IMR-90 (cell line): ENCODE data around the gene PDGFA. TPM values are rescaled to one million over a fixed set of nuclear protein-coding genes. Genes with fewer than 3 reads are reported as not detected.

Experiments
- ATAC-seq: fragments of 200-7000 bp; cut with Tn5 transposase; 2 replicates; pipeline ENCODE4 v1.9.1; 2020; ENCODE audit warnings: low read depth, mild to moderate bottlenecking, moderate library complexity
- BruUV-seq: library from RNA; stranded (reverse); fragments of 400-500 nt; replicated peaks from 2 replicates; lab custom pipeline; 2021; lab: Mats Ljungman, UMichigan
- CTCF ChIA-PET: fragments of 300-600 bp; formaldehyde crosslinking; extraction: SDS; loops from one replicate; lab custom pipeline; 2021; ENCODE audit warnings: antibody characterized with exemption; lab: Yijun Ruan, JAX
- POLR2A ChIA-PET: fragments of 300-600 bp; sonication (Branson Sonifier 250); formaldehyde crosslinking; loops from one replicate; lab custom pipeline; 2022; ENCODE audit warnings: antibody characterized with exemption; ENCODE audit not compliant: unreplicated experiment; lab: Charles Lee
- DNase-seq: peaks from one replicate; pipeline ENCODE4 v3.0.0; 2013
- H2AFZ ChIP-seq: replicated peaks from 2 replicates; pipeline ENCODE3; 2013; ENCODE audit warnings: low read length, mild to moderate bottlenecking; ENCODE audit not compliant: poor library complexity
- H2AK5ac ChIP-seq: 2 replicates; pipeline ENCODE4 v1.6.1; 2013; ENCODE audit warnings: low read depth, low read length, inconsistent platforms
- H2AK9ac ChIP-seq: replicated peaks from 2 replicates; pipeline ENCODE3; 2013; ENCODE audit warnings: mild to moderate bottlenecking, low read depth, low read length, moderate library complexity; ENCODE audit not compliant: poor library complexity
- H2BK120ac ChIP-seq: 2 replicates; pipeline ENCODE4 v1.6.1; 2013; ENCODE audit warnings: low read depth, low read length, inconsistent platforms
- H2BK15ac ChIP-seq: 3 replicates; pipeline ENCODE4 v1.6.1; 2013; ENCODE audit warnings: low read depth, low read length, inconsistent platforms
- H2BK20ac ChIP-seq: 2 replicates; pipeline ENCODE4 v1.6.1; 2013; ENCODE audit warnings: low read depth, mild to moderate bottlenecking, inconsistent platforms, low read length, moderate library complexity
- H2BK5ac ChIP-seq: 2 replicates; pipeline ENCODE4 v1.6.1; 2013; ENCODE audit warnings: mild to moderate bottlenecking, low read depth, low read length, inconsistent platforms; ENCODE audit not compliant: poor library complexity, severe bottlenecking
- H3K14ac ChIP-seq: replicated peaks from 2 replicates; pipeline ENCODE4 v1.6.1; 2013; ENCODE audit warnings: low read depth, low read length, inconsistent platforms
- H3K18ac ChIP-seq: 2 replicates; pipeline ENCODE4 v1.6.1; 2013; ENCODE audit warnings: low read depth, low read length, control low read depth
- H3K23ac ChIP-seq: 2 replicates; pipeline ENCODE4 v1.6.1; 2013; ENCODE audit warnings: low read depth, low read length, inconsistent platforms
- H3K27ac ChIP-seq: 2 replicates; pipeline ENCODE4 v1.5.1; 2013; ENCODE audit warnings: mild to moderate bottlenecking, control low read depth, low read length; ENCODE audit not compliant: insufficient read depth
- H3K27me3 ChIP-seq: 2 replicates; pipeline ENCODE4 v1.6.1; 2013; ENCODE audit warnings: low read length; ENCODE audit not compliant: control insufficient read depth, insufficient read depth
- H3K36me3 ChIP-seq: 2 replicates; pipeline ENCODE4 v1.6.1; 2013; ENCODE audit warnings: low read length, mixed read lengths; ENCODE audit not compliant: control insufficient read depth, insufficient read depth
- H3K4ac ChIP-seq: 2 replicates; pipeline ENCODE4 v1.6.1; 2013; ENCODE audit warnings: low read depth, low read length, inconsistent platforms
- H3K4me1 ChIP-seq: 2 replicates; pipeline ENCODE4 v1.6.1; 2013; ENCODE audit warnings: low read length, mixed read lengths; ENCODE audit not compliant: control insufficient read depth, insufficient read depth
- H3K4me2 ChIP-seq: 2 replicates; pipeline ENCODE4 v1.6.1; 2013; ENCODE audit warnings: low read depth, mild to moderate bottlenecking, control low read depth, low read length, moderate library complexity
- H3K4me3 ChIP-seq: 2 replicates; pipeline ENCODE4 v1.5.1; 2013; ENCODE audit warnings: low read depth, mild to moderate bottlenecking, control low read depth, low read length, moderate library complexity; ENCODE audit not compliant: insufficient read depth
- H3K56ac ChIP-seq: 2 replicates; pipeline ENCODE4 v1.6.1; 2013; ENCODE audit warnings: low read length, inconsistent platforms; ENCODE audit not compliant: insufficient read depth; ENCODE audit errors: extremely low read depth
- H3K79me1 ChIP-seq, 2 experiments: 2 replicates each; pipeline ENCODE4 v1.6.1; 2013; ENCODE audit warnings: low read length in 2 of 2, inconsistent platforms in 1 of 2, low read depth in 1 of 2
- H3K9ac ChIP-seq: 2 replicates; pipeline ENCODE4 v1.6.1; 2013; ENCODE audit warnings: low read depth, low read length, control low read depth
- H3K9me1 ChIP-seq: 2 replicates; pipeline ENCODE4 v1.6.1; 2013; ENCODE audit warnings: low read length, inconsistent platforms; ENCODE audit not compliant: insufficient read depth
- H3K9me3 ChIP-seq: 2 replicates; pipeline ENCODE4 v1.6.1; 2013; ENCODE audit warnings: low read length; ENCODE audit not compliant: control insufficient read depth, insufficient read depth
- H4K20me1 ChIP-seq: 2 replicates; pipeline ENCODE4 v1.6.1; 2013; ENCODE audit warnings: low read length, inconsistent platforms; ENCODE audit not compliant: insufficient read depth
- H4K5ac ChIP-seq: 2 replicates; pipeline ENCODE4 v1.6.1; 2013; ENCODE audit warnings: mild to moderate bottlenecking, low read depth, low read length, control low read depth
- H4K8ac ChIP-seq, 2 experiments: 2 replicates each; pipeline ENCODE4 v1.6.1; 2013; ENCODE audit warnings: low read depth in 2 of 2, low read length in 2 of 2, control low read depth in 1 of 2, inconsistent platforms in 1 of 2
- H4K91ac ChIP-seq: 2 replicates; pipeline ENCODE4 v1.6.1; 2013; ENCODE audit warnings: low read depth, low read length, inconsistent platforms; ENCODE audit not compliant: insufficient read depth
- BHLHE40 ChIP-seq: fragments of 150-350 bp; IDR thresholded peaks from 2 replicates; pipeline ENCODE4 v1.6.1; 2016; ENCODE audit warnings: mild to moderate bottlenecking, low read depth, low read length
- CEBPB ChIP-seq: IDR thresholded peaks from 2 replicates; pipeline ENCODE4 v1.6.1; 2012; ENCODE audit warnings: low read depth, low read length, improper control_type of control experiment
- CHD1 ChIP-seq: IDR thresholded peaks from 2 replicates; pipeline ENCODE4 v1.6.1; 2012; ENCODE audit warnings: low read depth, low read length, improper control_type of control experiment
- CTCF ChIP-seq: conservative IDR thresholded peaks from 2 replicates; pipeline ENCODE4 v1.5.1; 2012; ENCODE audit warnings: mild to moderate bottlenecking, low read depth, low read length, improper control_type of control experiment
- ELK1 ChIP-seq: fragments of 150-350 bp; IDR thresholded peaks from 2 replicates; pipeline ENCODE4 v1.6.1; 2016; ENCODE audit warnings: low read depth, mild to moderate bottlenecking, low read length, moderate library complexity, borderline replicate concordance
- FOS ChIP-seq: fragments of 150-350 bp; IDR thresholded peaks from 2 replicates; pipeline ENCODE4 v1.6.1; 2016; ENCODE audit warnings: low read depth, low read length
- MAFK ChIP-seq: IDR thresholded peaks from 2 replicates; pipeline ENCODE4 v1.6.1; 2012; ENCODE audit warnings: low read depth, low read length, improper control_type of control experiment
- MAZ ChIP-seq: IDR thresholded peaks from 2 replicates; pipeline ENCODE4 v1.6.1; 2012; ENCODE audit warnings: low read depth, mild to moderate bottlenecking, low read length, improper control_type of control experiment, moderate library complexity, borderline replicate concordance
- MXI1 ChIP-seq: IDR thresholded peaks from 2 replicates; pipeline ENCODE4 v1.6.1; 2012; ENCODE audit warnings: low read depth, mild to moderate bottlenecking, low read length, moderate library complexity, borderline replicate concordance
- NFE2L2 ChIP-seq: fragments of 150-350 bp; IDR thresholded peaks from 2 replicates; pipeline ENCODE4 v1.6.1; 2016; ENCODE audit warnings: low read depth, mild to moderate bottlenecking, low read length
- POLR2A ChIP-seq: IDR thresholded peaks from 2 replicates; pipeline ENCODE4 v1.6.1; 2012; ENCODE audit warnings: mild to moderate bottlenecking, low read depth, low read length
- RCOR1 ChIP-seq: IDR thresholded peaks from 2 replicates; pipeline ENCODE4 v1.6.1; 2012; ENCODE audit warnings: mild to moderate bottlenecking, low read length, improper control_type of control experiment; ENCODE audit not compliant: insufficient replicate concordance
- SMC3 ChIP-seq: fragments of 150-350 bp; IDR thresholded peaks from 2 replicates; pipeline ENCODE4 v1.6.1; 2016; ENCODE audit warnings: low read depth, mild to moderate bottlenecking, antibody characterized with exemption, low read length, moderate library complexity
- USF2 ChIP-seq: fragments of 150-350 bp; IDR thresholded peaks from 2 replicates; pipeline ENCODE4 v1.6.1; 2017; ENCODE audit warnings: mild to moderate bottlenecking, antibody characterized with exemption, low read length, low read depth
- WGBS, 2 experiments: methylation state at CpG; one replicate each; pipeline versions ENCODE4 v1.1.5 to v1.1.7; 2013; ENCODE audit warnings: missing lambda C conversion rate in 2 of 2; ENCODE audit not compliant: insufficient read length in 1 of 2; ENCODE audit errors: extremely low coverage in 2 of 2; 5-methylcytosine and 5-hydroxymethylcytosine counted together
- dilution Hi-C: fragments of 300-500 bp; cut with HindIII; formaldehyde crosslinking; loops from one replicate; pipeline ENCODE4 v1.14.3; 2018; ENCODE audit warnings: low sequenced_read_pairs; ENCODE audit not compliant: unreplicated experiment
- in situ Hi-C: fragments of 300-500 bp; cut with MboI; formaldehyde crosslinking; loops from 3 replicates; pipeline ENCODE4 v1.14.3; 2019; ENCODE audit warnings: low sequenced_read_pairs, inconsistent platforms, mixed read lengths
- intact Hi-C: fragments of 100-400 bp; cut with micrococcal nuclease; formaldehyde crosslinking; loops from 2 replicates; pipeline ENCODE4 v1.10.0; 2022
- polyA plus RNA-seq, 3 experiments: library from polyadenylated mRNA; depleted of rRNA; stranded (reverse); fragments of >200 nt; gene quantifications; 2 replicates each; pipeline ENCODE4 v1.2.3, GENCODE V29; 2012; ENCODE audit warnings: low replicate concordance in 1 of 3
- total RNA-seq: library from RNA; depleted of rRNA; stranded (reverse); fragments of >200 nt; gene quantifications from 2 replicates; pipeline ENCODE4 v1.2.3, GENCODE V29; 2012

The PDGFA gene
- total and polyA plus RNA-seq, 2 of the 4 experiments (the other 2 are of a cell fraction): 3.3 to 3.8 TPM

GRCh38 chr7:463817-464453 lies 55.7 kb downstream of the PDGFA start:
- Histone ChIP-seq H3K56ac (no peak overlapping the region), H2BK15ac (no peak overlapping the region), H4K5ac (no peak overlapping the region), H2BK20ac (no peak overlapping the region), H3K18ac (no peak overlapping the region), H3K14ac (no peak overlapping the region), H3K27ac (no peak overlapping the region), H4K91ac (no peak overlapping the region), H4K20me1 (0 out of 2 replicates have a peak, but pooled peaks cover 6% of the 10 kb centered on the region), H3K79me1 (no peaks in the 10 kb centered on the region), H3K9me1 (no peaks in the 10 kb centered on the region), H3K4me2 (no peak overlapping the region), H4K8ac (no peak overlapping the region), H3K27me3 (no peaks in the 10 kb centered on the region; the same call in 1 of the 2 replicates), H2BK5ac (no peak overlapping the region), H2BK120ac (no peak overlapping the region), H2AFZ (no peak overlapping the region), H3K9me3 (no peaks in the 10 kb centered on the region; the same call in 1 of the 2 replicates), H3K9ac (no peak overlapping the region), H2AK9ac (no peak overlapping the region), H3K23ac (no peak overlapping the region), H3K4ac (no peak overlapping the region), H3K4me1 (peaks cover 19% of the 10 kb centered on the region), H2AK5ac (no peak overlapping the region), H3K4me3 (no peak overlapping the region), H3K36me3 (no peaks in the 10 kb centered on the region)
- in situ Hi-C loops: no loop called here
- BruUV-seq: no TSS peak
- DNase-seq (no peak), ATAC-seq (no peak)
- 84% methylated on average over 17 of the region's 35 CpGs; no CpG with 5 or more reads in 1 of the 2 experiments for WGBS, 2 experiments
- intact Hi-C loops: no loop called here
- ChIA-PET POLR2A (no interaction called here), CTCF (no interaction called here)
- dilution Hi-C loops: no loop called here
- no peak for TF ChIP-seq BHLHE40
- no peak for TF ChIP-seq CTCF
- TF ChIP-seq MXI1: no peak
- no peak for TF ChIP-seq USF2
- TF ChIP-seq ELK1: no peak
- no peak for TF ChIP-seq RCOR1
- TF ChIP-seq SMC3: no peak
- no peak for TF ChIP-seq MAFK
- TF ChIP-seq CEBPB: no peak
- no peak for TF ChIP-seq NFE2L2
- no peak for TF ChIP-seq MAZ
- TF ChIP-seq FOS: no peak
- no peak for TF ChIP-seq CHD1
- TF ChIP-seq POLR2A: no peak
